GM18511 (cell line): ENCODE data around the gene LMF1.
"Not testable (repeated sequence)": the region's sequence is repeated elsewhere in the genome, so short reads cannot be mapped to it uniquely, and the experiment has no call there.

Experiments used
- ATAC-seq: cut with Tn5 transposase; IDR thresholded peaks from one replicate; pipeline ENCODE4 v1.9.1; 2021; ENCODE audit warnings: mild to moderate bottlenecking, moderate library complexity; ENCODE audit not compliant: unreplicated experiment

The LMF1 gene

GRCh38 chr16:952321-952720 lies 18.5 kb downstream of the LMF1 start:
- ATAC-seq, result no peak

DNA sequence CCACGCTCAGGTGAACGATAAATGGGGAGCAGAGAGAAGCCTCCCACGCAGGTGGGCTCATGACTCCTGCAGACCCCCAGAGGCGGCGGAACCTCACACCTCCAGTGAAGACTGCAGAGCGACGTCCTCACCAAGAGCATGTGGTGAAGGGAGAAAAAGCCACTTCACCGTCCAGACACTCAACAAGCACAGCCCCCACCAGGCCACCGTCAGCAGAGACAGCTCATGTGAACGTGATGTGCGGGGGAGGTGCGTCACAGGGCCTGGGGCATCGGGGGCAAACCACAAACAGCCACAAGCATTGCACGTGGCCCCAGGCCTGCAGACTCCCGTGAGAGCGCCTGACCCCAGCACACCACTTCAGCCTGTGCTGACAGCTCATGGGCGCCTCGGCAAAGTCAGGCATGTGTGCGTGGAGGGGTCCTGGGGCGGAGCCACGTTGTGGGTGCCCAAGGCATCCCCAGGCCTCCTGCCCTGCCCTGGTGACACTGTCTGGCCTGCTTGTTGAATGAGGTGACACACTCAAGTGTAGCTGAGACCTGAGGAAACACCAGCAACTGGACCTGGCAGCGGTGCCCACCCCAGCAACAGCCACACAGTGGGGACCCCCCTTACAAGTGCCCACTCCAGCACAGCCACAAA lies 19.0 kb downstream of the LMF1 start:
- no peak for ATAC-seq

GRCh38 chr16:950733-951573 lies 19.8 kb downstream of the LMF1 start:
- ATAC-seq, result not testable (repeated sequence)

- not testable (repeated sequence) for ATAC-seq
Measured at GRCh38 chr16:948767-949166, 22.0 kb downstream of the LMF1 start.

DNA sequence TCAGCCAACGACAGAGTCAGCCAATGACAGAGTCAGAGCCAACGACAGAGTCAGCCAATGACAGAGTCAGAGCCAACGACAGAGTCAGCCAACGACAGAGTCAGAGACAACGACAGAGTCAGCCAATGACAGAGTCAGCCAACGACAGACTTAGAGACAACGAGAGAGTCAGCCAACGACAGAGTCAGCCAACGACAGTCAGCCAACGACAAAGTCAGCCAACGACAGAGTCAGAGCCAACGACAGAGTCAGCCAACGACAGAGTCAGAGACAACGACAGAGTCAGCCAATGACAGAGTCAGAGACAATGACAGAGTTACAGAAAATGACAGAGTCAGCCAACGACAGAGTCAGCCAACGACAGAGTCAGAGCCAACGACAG lies 22.9 kb downstream of the LMF1 start:
- ATAC-seq, result not testable (repeated sequence)

DNA sequence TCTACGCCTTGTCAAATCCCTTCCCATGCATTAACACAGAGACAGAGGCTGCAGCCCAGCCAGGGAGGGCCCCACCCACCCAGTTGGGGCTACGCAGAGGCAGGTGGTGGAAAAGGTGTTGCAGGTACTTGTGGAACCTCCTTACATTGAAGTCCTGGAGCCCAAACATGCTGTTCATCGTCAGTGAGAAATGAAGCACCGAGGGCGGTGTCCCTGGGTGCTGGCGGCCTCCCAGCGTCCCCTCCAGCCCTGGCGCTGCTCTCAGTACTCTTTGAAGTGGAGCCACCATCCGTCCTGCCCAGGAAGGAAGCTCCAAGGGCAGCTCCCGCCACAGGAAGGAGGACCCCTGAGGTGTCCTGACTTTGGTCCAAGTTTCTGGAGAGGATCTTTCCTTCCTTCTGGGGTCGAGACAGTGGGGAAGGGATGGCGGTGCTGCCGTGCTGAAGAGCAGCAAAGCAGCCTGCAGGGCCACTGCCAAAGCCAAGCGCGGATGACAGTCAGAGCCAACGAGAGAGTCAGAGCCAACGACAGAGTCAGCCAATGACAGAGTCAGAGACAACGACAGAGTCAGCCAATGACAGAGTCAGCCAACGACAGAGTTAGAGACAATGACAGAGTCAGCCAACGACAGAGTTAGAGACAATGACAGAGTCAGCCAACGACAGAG lies 23.4 kb downstream of the LMF1 start:
- no peak for ATAC-seq

GRCh38 chr16:946048-946395 lies 24.8 kb downstream of the LMF1 start:
- ATAC-seq, result no peak

GRCh38 chr16:945271-946047 lies 25.3 kb downstream of the LMF1 start:
- no peak for ATAC-seq

DNA sequence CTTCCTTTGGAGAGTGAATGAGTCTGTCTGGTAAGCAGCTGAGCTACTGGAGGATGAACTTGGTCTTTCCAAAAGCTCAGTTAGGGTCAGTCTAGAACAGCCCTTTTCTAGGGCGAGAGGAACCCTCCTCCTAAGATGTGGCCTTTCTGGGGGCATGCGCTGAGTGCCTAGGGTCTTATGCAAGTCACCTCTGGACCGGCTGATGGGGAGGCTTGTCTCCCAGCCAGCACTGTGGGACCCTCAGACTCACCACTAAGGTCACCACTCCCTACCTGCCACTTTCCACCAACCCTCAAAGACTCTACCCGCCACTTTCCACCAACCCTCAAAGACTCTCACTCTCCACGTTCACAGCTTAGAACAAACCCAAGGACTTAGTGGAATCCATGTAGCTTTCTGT lies 26.8 kb downstream of the LMF1 start:
- no peak for ATAC-seq

- ATAC-seq, result no peak
Measured at GRCh38 chr16:942436-943060, 28.2 kb downstream of the LMF1 start.

DNA sequence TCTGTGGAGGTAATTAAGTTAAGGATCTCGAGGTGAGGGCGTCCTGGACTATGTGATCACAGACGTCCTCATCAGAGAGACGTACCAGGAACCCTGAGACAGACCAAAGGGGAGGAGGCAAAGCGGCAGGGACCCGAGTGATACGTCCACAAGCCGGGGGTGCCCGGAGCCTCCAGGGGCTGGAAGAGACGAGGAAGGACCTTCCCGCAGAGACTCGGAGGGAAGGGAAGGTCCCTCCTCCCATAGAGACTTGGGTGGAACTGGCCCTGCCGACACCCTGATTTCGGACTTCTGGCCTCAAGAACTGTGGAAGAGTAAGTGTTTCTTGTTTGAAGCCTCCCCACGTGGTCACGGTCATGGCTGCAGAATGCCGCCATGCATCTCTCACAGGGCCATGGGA lies 30.8 kb downstream of the LMF1 start:
- no peak for ATAC-seq

DNA sequence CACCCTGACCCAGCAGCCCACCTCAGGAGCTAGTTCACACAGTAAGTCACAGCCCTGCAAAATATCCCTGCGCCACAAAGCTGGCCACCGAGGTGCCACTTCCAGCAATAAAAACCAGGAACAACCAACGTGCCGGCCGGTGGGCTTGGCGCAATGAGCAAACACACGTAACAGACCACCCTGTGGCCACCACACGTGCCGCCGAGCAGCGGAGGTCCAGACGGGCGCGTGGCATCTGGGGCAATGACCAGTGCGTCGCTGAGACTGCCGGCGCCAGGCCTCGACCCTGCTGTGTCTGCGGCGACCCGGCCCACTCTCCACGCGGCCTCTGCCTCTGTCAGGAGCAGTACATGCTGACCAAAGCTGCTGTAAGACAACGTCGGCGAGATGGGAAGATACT lies 31.5 kb downstream of the LMF1 start:
- ATAC-seq, result no peak

DNA sequence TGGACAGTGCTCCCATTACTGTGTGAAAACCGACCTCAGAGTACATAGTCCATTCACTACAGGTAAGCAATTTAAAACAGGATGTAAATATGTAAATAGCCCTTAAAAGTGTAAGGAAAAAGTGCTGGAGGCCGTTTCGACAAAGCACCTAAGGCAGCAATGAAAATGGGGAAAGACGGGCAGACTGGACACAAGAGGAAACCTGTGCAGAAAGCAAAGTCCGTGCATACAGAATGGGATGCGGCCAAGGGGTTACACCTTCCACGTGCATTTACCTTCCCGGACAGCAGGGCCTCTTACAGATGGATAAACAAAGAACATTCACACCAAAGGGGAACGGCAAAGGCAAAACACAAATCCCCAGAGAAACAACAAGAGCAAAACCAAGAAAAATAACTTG lies 32.0 kb downstream of the LMF1 start:
- ATAC-seq, result no peak

DNA sequence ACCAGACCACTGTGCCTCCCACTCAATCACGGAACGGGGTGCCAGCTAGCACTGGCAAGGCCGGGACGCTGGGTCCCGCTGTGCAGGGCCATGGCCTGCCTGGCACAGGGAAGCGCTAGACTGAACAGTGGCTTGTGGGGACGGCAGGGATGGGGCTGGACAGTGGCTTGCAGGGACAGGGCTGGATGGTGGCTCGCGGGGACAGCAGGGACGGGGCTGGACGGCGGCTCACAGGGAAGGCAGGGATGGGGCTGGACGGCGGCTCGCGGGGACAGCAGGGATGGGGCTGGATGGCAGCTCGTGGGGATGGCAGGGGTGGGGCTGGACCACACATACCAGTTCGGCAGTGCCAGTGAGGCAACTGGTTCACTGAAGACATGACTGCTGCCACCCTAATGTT lies 32.6 kb downstream of the LMF1 start:
- ATAC-seq, result no peak

GRCh38 chr16:937723-938122 lies 33.1 kb downstream of the LMF1 start:
- no peak for ATAC-seq

GRCh38 chr16:937311-937710 lies 33.5 kb downstream of the LMF1 start:
- ATAC-seq, result no peak

DNA sequence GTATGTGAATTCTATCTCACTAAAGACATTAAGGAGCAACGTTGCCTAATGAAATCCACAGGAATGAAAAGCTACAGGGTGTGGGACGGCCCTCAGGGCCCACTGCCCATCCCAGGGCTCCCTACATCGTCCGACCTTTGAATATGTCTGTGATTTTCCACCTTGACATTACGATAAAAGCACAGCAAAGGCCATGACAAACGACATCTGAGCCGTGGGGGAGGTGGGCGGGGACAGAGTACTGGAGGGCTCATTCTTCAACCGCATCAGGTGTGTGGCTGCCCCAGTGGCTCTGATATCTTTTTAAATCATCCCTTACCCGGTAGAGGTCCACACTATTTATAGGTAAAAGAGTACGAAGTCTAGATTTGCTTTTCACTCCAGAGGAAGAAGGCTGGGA lies 35.1 kb downstream of the LMF1 start:
- no peak for ATAC-seq

- ATAC-seq, result no peak
Measured at GRCh38 chr16:934178-934577, 36.6 kb downstream of the LMF1 start.

DNA sequence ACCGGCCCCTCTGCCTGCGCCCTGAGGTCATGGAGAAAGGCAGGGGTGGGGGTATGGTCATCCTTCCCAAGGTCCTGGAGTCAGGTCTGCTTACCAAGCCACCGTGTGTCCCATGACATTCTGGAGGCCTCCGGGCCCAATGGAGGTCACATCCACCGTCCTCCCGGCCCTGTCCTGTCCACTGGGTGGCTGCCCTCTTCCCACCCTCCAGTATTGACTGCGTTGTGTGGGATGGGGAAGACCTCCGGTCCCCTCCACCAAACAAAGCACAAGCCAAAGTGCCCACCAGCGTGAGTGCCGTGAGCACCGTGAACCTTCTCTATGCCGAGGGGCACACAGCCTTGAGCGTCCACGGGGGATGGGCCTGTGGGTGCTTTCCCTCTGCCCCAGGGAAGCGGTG lies 37.2 kb downstream of the LMF1 start:
- ATAC-seq, result no peak

- no peak for ATAC-seq
Measured at GRCh38 chr16:932831-933330, 37.9 kb downstream of the LMF1 start.
